Mesothelial cell of epicardium (in vitro differentiated cells): ENCODE measurements around the gene CXCR6. TPM values are rescaled to one million over a fixed set of nuclear protein-coding genes. Genes with fewer than 3 reads are reported as not detected.

ENCODE experiments used
- DNase-seq, 2 experiments: peaks; one replicate each; pipeline ENCODE4 v3.0.0; 2021; ENCODE audit warnings: low spot score in 2 of 2; ENCODE audit not compliant: unreplicated experiment in 2 of 2
- H3K27ac Mint-ChIP-seq: 2 replicates; pipeline ENCODE4 v1.8.0; 2021; ENCODE audit warnings: mixed read lengths
- H3K27me3 Mint-ChIP-seq: 2 replicates; pipeline ENCODE4 v1.8.0; 2021; ENCODE audit warnings: low read depth, mixed read lengths
- H3K36me3 Mint-ChIP-seq: 2 replicates; pipeline ENCODE4 v1.8.0; 2021; ENCODE audit warnings: mixed read lengths
- H3K4me1 Mint-ChIP-seq: 2 replicates; pipeline ENCODE4 v1.8.0; 2021; ENCODE audit warnings: mixed read lengths
- H3K4me3 Mint-ChIP-seq: 2 replicates; pipeline ENCODE4 v1.8.0; 2021; ENCODE audit warnings: mild to moderate bottlenecking, moderate library complexity, mixed read lengths
- H3K9me3 Mint-ChIP-seq: 2 replicates; pipeline ENCODE4 v1.8.0; 2021; ENCODE audit warnings: mixed read lengths
- CTCF ChIP-seq: fragments of 200-600 bp; sonication (generic); IDR thresholded peaks from one replicate; pipeline ENCODE4 v1.5.0; 2021; ENCODE audit warnings: antibody characterized with exemption; ENCODE audit not compliant: unreplicated experiment
- total RNA-seq: library from RNA; stranded (reverse); gene quantifications from 3 replicates; pipeline ENCODE4 v1.2.1, GENCODE V29; 2021

Gene CXCR6
- total RNA-seq, 1 donor from 2014 or later = not detected

DNA sequence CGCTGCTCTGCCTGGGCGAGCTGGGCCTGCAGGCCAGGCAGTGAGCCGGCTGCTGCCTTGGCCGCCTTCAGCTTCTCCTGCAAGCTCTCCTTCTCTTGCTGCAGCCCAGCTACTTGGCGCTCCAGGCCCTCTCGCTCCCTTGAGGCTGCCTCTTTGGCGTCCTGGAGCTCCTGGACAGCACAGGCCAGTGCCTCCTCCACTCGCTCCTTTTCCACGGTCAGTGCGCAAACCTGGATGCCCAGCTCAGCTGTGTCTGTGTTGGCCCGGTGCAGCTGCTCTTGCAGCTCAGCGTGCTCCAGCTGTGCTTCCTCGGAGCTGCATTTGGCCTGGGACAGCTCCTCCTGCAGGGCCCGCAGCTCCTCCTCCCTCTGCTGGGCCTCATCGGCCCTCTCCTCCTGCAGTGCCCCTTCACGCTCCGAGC is 23.1 kb downstream of the CXCR6 start:
- Mint-ChIP-seq H3K4me3 (no peak overlapping the region), H3K27me3 (no peaks in the 10 kb centered on the region), H3K27ac (no peak overlapping the region), H3K9me3 (no peaks in the 10 kb centered on the region), H3K4me1 (peaks cover 7% of the 10 kb centered on the region), H3K36me3 (peaks cover 42% of the 10 kb centered on the region)
- no peak for TF ChIP-seq CTCF
- no peak for DNase-seq

- Mint-ChIP-seq H3K27ac (no peak overlapping the region), H3K4me3 (no peak overlapping the region), H3K27me3 (no peaks in the 10 kb centered on the region), H3K9me3 (no peaks in the 10 kb centered on the region), H3K4me1 (peaks cover 7% of the 10 kb centered on the region), H3K36me3 (peaks cover 40% of the 10 kb centered on the region)
- no peak for TF ChIP-seq CTCF
- DNase-seq = no peak
Measured at GRCh38 chr3:45966950-45967640, 23.8 kb downstream of the CXCR6 start.

GRCh38 chr3:45967724-45968123 is 24.5 kb downstream of the CXCR6 start:
- no peaks in the 10 kb centered on the region for H3K27me3 Mint-ChIP-seq
- DNase-seq = no peak
- no peaks in the 10 kb centered on the region for H3K9me3 Mint-ChIP-seq
- TF ChIP-seq CTCF = no peak
- H3K27ac Mint-ChIP-seq = no peak overlapping the region
- peaks cover 39% of the 10 kb centered on the region for H3K36me3 Mint-ChIP-seq
- peaks cover 11% of the 10 kb centered on the region for H3K4me1 Mint-ChIP-seq
- H3K4me3 Mint-ChIP-seq = no peak overlapping the region

- peak overlapping the region; percentile 55 for H3K27ac Mint-ChIP-seq
- no peaks in the 10 kb centered on the region for H3K27me3 Mint-ChIP-seq
- DNase-seq = no peak
- peaks cover 38% of the 10 kb centered on the region for H3K36me3 Mint-ChIP-seq
- no peak overlapping the region for H3K4me3 Mint-ChIP-seq
- TF ChIP-seq CTCF = no peak
- peaks cover 16% of the 10 kb centered on the region for H3K4me1 Mint-ChIP-seq
- H3K9me3 Mint-ChIP-seq = no peaks in the 10 kb centered on the region
Measured at GRCh38 chr3:45968149-45968548, 24.9 kb downstream of the CXCR6 start.

DNA sequence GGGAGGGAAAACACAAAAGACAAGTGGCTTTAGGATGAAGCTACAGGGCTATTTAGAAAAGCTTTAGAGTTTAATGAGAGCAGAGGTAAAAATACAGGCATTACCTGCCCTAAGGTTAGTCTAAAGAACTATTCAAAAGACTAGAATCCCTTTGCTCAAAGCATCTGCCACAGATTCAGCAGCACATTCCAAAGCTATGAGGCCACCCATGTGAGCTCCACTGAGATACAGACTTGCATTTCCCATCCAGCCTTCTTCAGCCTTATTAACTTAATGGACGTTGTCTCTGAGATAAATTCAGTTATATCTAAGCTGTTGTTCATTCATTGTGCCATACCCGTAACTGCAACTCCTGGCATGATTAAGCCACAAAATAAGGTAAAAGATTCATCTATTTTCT is 25.4 kb downstream of the CXCR6 start:
- Mint-ChIP-seq H3K27ac (peak overlapping the region; percentile 55), H3K4me3 (no peak overlapping the region), H3K4me1 (peaks cover 20% of the 10 kb centered on the region), H3K36me3 (peaks cover 41% of the 10 kb centered on the region), H3K27me3 (no peaks in the 10 kb centered on the region), H3K9me3 (no peaks in the 10 kb centered on the region)
- TF ChIP-seq CTCF = no peak
- DNase-seq = no peak

DNA sequence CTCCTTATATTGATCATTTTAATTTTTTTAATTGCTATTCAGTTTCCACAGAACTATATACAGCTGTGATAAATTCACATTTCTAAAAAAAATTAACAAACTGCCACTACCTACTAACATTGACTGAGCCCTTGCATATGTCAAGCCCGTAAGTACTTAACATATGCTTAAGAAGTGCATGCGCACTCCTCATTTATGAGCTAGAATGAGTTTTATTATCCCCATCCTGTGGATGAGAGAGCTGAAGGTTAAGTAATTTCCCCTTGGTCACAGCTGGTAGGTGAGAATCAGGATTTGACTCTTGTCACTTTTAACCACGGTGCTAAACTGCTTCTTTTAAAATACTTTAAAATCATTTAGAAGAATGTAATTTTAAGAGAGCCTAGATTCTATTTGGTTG is 25.9 kb downstream of the CXCR6 start:
- Mint-ChIP-seq H3K36me3 (peaks cover 41% of the 10 kb centered on the region), H3K4me3 (no peak overlapping the region), H3K27ac (peak overlapping the region; percentile 55), H3K27me3 (no peaks in the 10 kb centered on the region), H3K4me1 (peaks cover 20% of the 10 kb centered on the region), H3K9me3 (no peaks in the 10 kb centered on the region)
- DNase-seq = no peak
- no peak for TF ChIP-seq CTCF
